K562 (cell line): ENCODE data around the gene TMEM132D. TPM values are rescaled to one million over a fixed set of nuclear protein-coding genes. Genes with fewer than 3 reads are reported as not detected.

Source experiments
- ATAC-seq: fragments of 200-7000 bp; cut with Tn5 transposase; 3 replicates; pipeline ENCODE4 v1.9.1; 2020; ENCODE audit warnings: moderate library complexity
- BruUV-seq: library from RNA; stranded (reverse); fragments of 400-500 nt; replicated peaks from 2 replicates; lab custom pipeline; 2021; lab: Mats Ljungman, UMichigan
- CTCF ChIA-PET: fragments of 300-600 bp; formaldehyde crosslinking; extraction: SDS; loops from one replicate; lab custom pipeline; 2021; ENCODE audit warnings: low intra/inter-chr PET ratio; lab: Yijun Ruan, JAX
- POLR2A ChIA-PET: fragments of 300-600, 350-650 bp; sonication (Branson Sonifier 250); formaldehyde crosslinking; extraction: SDS; loops from one replicate; lab custom pipeline; 2021; ENCODE audit warnings: antibody characterized with exemption, inconsistent platforms; lab: Yijun Ruan, JAX
- DNase-seq, 4 experiments: peaks; one replicate each; pipeline versions ENCODE4 v3.0.0 to v3.0.0-alpha.2; 2011 to 2018; ENCODE audit warnings: low spot score in 3 of 4, mixed read lengths in 3 of 4; ENCODE audit errors: extremely low read depth in 1 of 4
- FAIRE-seq: peaks from 2 replicates; lab custom pipeline; 2011; peaks lifted over from hg19 to GRCh38; lab: Jason Lieb, UNC
- H2AFZ ChIP-seq: 2 replicates; pipeline ENCODE4 v1.6.0; 2011; ENCODE audit warnings: low read depth, low read length, control low read depth, inconsistent platforms
- H3K27ac ChIP-seq: fragments of 200-600 bp; 3 replicates; pipeline ENCODE4 v1.8.0; 2011; ENCODE audit warnings: low read depth, mild to moderate bottlenecking, control low read depth, inconsistent platforms, low read length, moderate library complexity, mixed read lengths; ENCODE audit errors: extremely low read depth
- H3K27me3 ChIP-seq, 2 experiments: fragments of 300-600 bp in 1 of 2; 2 replicates in 1 of 2; 3 replicates in 1 of 2; pipeline versions ENCODE4 v1.6.0 to v1.8.0; 2011; ENCODE audit warnings: inconsistent platforms in 2 of 2, low read length in 2 of 2, mild to moderate bottlenecking in 1 of 2, mixed read lengths in 1 of 2, moderate library complexity in 1 of 2; ENCODE audit not compliant: control insufficient read depth in 2 of 2, insufficient read depth in 2 of 2
- H3K36me3 ChIP-seq: fragments of 300-600 bp; 3 replicates; pipeline ENCODE4 v1.8.0; 2011; ENCODE audit warnings: mild to moderate bottlenecking, low read length, inconsistent platforms; ENCODE audit not compliant: control insufficient read depth, insufficient read depth
- H3K4me1 ChIP-seq, 2 experiments: fragments of 200-600 bp in 1 of 2; replicated peaks in 1 of 2; 2 replicates in 1 of 2; 3 replicates in 1 of 2; pipeline versions ENCODE4 v1.5.1 to v1.8.0; 2011; ENCODE audit warnings: inconsistent platforms in 2 of 2, low read length in 2 of 2, mild to moderate bottlenecking in 1 of 2, mixed read lengths in 1 of 2, moderate library complexity in 1 of 2; ENCODE audit not compliant: control insufficient read depth in 2 of 2, insufficient read depth in 2 of 2
- H3K4me2 ChIP-seq: 2 replicates; pipeline ENCODE4 v1.6.1; 2011; ENCODE audit warnings: low read length, control low read depth, inconsistent platforms, mixed read lengths; ENCODE audit not compliant: insufficient read depth
- H3K4me3 ChIP-seq: fragments of 200-600 bp; sonication (generic), shearing (Covaris generic); 2 replicates; pipeline ENCODE4 v1.5.1; 2016; ENCODE audit warnings: control low read depth, inconsistent platforms
- H3K79me2 ChIP-seq: fragments of 200-600 bp; 3 replicates; pipeline ENCODE4 v1.8.0; 2011; ENCODE audit warnings: low read length, inconsistent platforms; ENCODE audit not compliant: control insufficient read depth, insufficient read depth
- H3K9ac ChIP-seq, 2 experiments: 2 replicates each; pipeline versions ENCODE4 v1.6.0 to v1.6.1; 2011; ENCODE audit warnings: low read depth in 2 of 2, low read length in 2 of 2, control low read depth in 1 of 2, inconsistent platforms in 1 of 2, mild to moderate bottlenecking in 1 of 2, mixed read lengths in 1 of 2; ENCODE audit not compliant: insufficient read depth in 1 of 2
- H3K9me1 ChIP-seq: one replicate; pipeline ENCODE4 v1.6.0; 2011; ENCODE audit warnings: inconsistent platforms, mild to moderate bottlenecking, low read length, moderate library complexity; ENCODE audit not compliant: control insufficient read depth, insufficient read depth
- H3K9me3 ChIP-seq: replicated peaks from 2 replicates; pipeline ENCODE4 v1.5.1; 2011; ENCODE audit warnings: low read depth, low read length, inconsistent platforms; ENCODE audit not compliant: control insufficient read depth, insufficient read depth
- H4K20me1 ChIP-seq: replicated peaks from 2 replicates; pipeline ENCODE4 v1.6.1; 2011; ENCODE audit warnings: low read length, inconsistent platforms, mixed read lengths; ENCODE audit not compliant: control insufficient read depth, insufficient read depth
- DNMT1 ChIP-seq: fragments of 450-650 bp; IDR thresholded peaks from 2 replicates; pipeline ENCODE4 v1.6.1; 2016; ENCODE audit warnings: antibody characterized with exemption, mild to moderate bottlenecking
- GTF2F1 ChIP-seq: IDR thresholded peaks from 2 replicates; pipeline ENCODE4 v1.6.1; 2011; ENCODE audit warnings: low read depth, low read length, improper control_type of control experiment
- TCFL5 ChIP-seq: fragments of 250-450 bp; sonication (Bioruptor Pico); conservative IDR thresholded peaks from 2 replicates; pipeline ENCODE4 v1.6.1; 2021; ENCODE audit warnings: mild to moderate bottlenecking, moderate library complexity, matching md5 sums
- WGBS: fragments of 100-300 bp; shearing (Covaris generic); methylation state at CpG from one replicate; pipeline ENCODE4 v1.1.6; 2016; ENCODE audit warnings: low coverage, mixed read lengths; ENCODE audit not compliant: insufficient coverage; ENCODE audit errors: missing lambda C conversion rate; 5-methylcytosine and 5-hydroxymethylcytosine counted together
- in situ Hi-C: fragments of 300-500 bp; cut with MboI; formaldehyde crosslinking; loops from 4 replicates; pipeline ENCODE4 v1.15.0; 2018; ENCODE audit warnings: inconsistent platforms, mixed read lengths
- intact Hi-C: fragments of 100-400 bp; cut with micrococcal nuclease; formaldehyde crosslinking; loops from 2 replicates; pipeline ENCODE4 v1.14.2; 2022
- polyA plus RNA-seq, 8 experiments: library from polyadenylated mRNA; depleted of rRNA in 4 of 8; stranded (reverse) in 5 of 8; unstranded in 3 of 8; fragments of >200 nt; fragmentation: Nextera tagmentation in 2 of 8; fragmentation: Illumina TruSeq in 1 of 8; extraction: Ambion mirVana in 2 of 8; extraction: Trizol in 1 of 8; gene quantifications; 2 replicates each; pipeline versions ENCODE4 v1.2.1 to v1.2.3, GENCODE V29; 2011 to 2014; ENCODE audit warnings: inconsistent platforms in 1 of 8, missing spikeins in 1 of 8
- total RNA-seq, 7 experiments: library from RNA; depleted of rRNA in 6 of 7; stranded (reverse); fragments of >200 nt in 6 of 7; fragmentation: Illumina TruSeq in 2 of 7; extraction: Trizol in 2 of 7; gene quantifications; 2 replicates each; pipeline versions ENCODE4 v1.2.1 to v1.2.3, GENCODE V29; 2011 to 2021; ENCODE audit warnings: low replicate concordance in 1 of 7
- TF ChIP-seq, protein P1 (sequence below): fragments of 250-450 bp; sonication (Bioruptor Pico); IDR thresholded peaks from 2 replicates; pipeline ENCODE4 v1.5.0; 2022; ENCODE audit warnings: mild to moderate bottlenecking
- TF ChIP-seq, protein P2 (sequence below), 3 experiments: fragments of 200-800 bp in 1 of 3; sonication (Bioruptor generic) in 1 of 3; sonication (generic) in 1 of 3; formaldehyde crosslinking in 1 of 3; IDR thresholded peaks; 2 replicates each; pipeline versions ENCODE4 v1.6.1 to v1.8.0; 2016 to 2022; ENCODE audit warnings: mild to moderate bottlenecking in 2 of 3, missing compliant biosample characterization in 2 of 3, missing genetic modification characterization in 2 of 3, missing genetic modification reagents in 1 of 3

TMEM132D gene
- total and polyA plus RNA-seq, 9 of the 15 experiments (the other 6 are each of a cell fraction or from before 2014, with no cell fraction given): not detected

DNA sequence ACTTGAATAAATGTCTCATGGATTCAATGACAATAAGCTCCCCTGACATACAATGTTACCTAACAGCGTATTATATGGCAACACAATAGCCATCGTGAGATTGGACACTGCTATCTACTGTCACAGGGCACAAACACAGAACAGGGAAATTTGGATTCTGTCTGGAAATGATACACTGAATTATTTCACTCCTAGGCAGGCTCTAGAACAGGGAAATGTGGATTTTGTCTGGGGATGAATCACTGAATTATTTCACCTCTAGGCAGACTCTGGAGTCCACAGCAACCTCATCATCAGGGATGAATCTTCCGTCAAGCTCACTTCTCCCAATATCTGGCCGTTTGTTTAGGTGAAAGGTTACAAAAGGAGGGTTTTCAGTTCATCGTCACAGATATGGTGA, 288.8 kb downstream of the TMEM132D start (continued):
- no peak for TF ChIP-seq DNMT1
- TF ChIP-seq, protein P1, sequence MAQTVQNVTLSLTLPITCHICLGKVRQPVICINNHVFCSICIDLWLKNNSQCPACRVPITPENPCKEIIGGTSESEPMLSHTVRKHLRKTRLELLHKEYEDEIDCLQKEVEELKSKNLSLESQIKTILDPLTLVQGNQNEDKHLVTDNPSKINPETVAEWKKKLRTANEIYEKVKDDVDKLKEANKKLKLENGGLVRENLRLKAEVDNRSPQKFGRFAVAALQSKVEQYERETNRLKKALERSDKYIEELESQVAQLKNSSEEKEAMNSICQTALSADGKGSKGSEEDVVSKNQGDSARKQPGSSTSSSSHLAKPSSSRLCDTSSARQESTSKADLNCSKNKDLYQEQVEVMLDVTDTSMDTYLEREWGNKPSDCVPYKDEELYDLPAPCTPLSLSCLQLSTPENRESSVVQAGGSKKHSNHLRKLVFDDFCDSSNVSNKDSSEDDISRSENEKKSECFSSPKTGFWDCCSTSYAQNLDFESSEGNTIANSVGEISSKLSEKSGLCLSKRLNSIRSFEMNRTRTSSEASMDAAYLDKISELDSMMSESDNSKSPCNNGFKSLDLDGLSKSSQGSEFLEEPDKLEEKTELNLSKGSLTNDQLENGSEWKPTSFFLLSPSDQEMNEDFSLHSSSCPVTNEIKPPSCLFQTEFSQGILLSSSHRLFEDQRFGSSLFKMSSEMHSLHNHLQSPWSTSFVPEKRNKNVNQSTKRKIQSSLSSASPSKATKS (CRISPR knock-in tag): no peak
- TF ChIP-seq, protein P2, sequence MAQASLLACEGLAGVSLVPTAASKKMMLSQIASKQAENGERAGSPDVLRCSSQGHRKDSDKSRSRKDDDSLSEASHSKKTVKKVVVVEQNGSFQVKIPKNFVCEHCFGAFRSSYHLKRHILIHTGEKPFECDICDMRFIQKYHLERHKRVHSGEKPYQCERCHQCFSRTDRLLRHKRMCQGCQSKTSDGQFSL (CRISPR knock-in tag; IDR thresholded peaks at IDR 0.05): no peak
- TF ChIP-seq, protein P2 (tag; IDR thresholded peaks at IDR 0.05): no peak

DNA sequence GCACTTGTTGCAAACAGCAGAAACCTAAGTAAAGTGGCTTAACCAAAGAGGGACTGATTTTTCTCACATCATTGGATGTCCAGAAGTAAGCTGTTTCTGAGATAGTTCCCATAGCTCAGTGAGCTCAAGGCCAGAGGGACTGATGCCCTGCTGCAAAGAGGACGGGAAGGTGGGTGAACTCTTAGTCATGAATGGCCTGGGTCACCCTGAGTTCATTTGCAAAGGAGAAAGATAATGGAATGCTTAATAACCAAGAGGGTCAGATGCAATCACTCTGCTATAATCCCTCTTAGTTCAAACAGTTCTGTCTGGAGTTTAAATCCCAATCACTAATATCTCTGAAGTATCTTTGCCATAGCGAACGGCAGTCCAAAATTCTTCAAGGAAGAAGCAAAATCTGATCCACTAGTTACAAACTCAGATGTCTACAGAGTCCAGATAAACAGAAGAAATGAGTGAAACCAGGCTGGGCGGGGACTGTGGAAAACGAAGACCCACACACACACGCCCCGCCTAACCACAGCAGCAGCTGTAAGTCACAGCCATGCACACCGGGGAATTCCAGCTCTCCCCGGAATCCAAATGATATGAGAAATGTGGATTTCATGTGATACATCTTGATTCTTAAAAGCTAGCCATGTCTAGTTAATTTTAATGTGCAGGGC, 289.5 kb downstream of the TMEM132D start:
- Histone ChIP-seq H3K9ac (no peak overlapping the region), H3K4me3 (no peak overlapping the region), H3K9me3 (no peaks in the 10 kb centered on the region), H3K4me2 (no peak overlapping the region), H3K9me1 (no peaks in the 10 kb centered on the region), H2AFZ (no peak overlapping the region), H3K4me1 (no peaks in the 10 kb centered on the region), H4K20me1 (no peaks in the 10 kb centered on the region), H3K27ac (no peak overlapping the region), H3K27me3 (no peaks in the 10 kb centered on the region; a peak in 1 of 5 replicates), H3K36me3 (no peaks in the 10 kb centered on the region), H3K79me2 (no peaks in the 10 kb centered on the region)
- no peak for DNase-seq
- BruUV-seq: no TSS peak
- ChIA-PET POLR2A (no interaction called here), CTCF (no interaction called here)
- intact Hi-C loops (no loop called here), in situ Hi-C loops (no loop called here)
- WGBS: under 1% methylated on average over 9 of the region's 9 CpGs
- no peak for FAIRE-seq
- ATAC-seq: no peak
- no peak for TF ChIP-seq GTF2F1
- no peak for TF ChIP-seq TCFL5
